ENCODE data around the gene OPCML. TPM values are rescaled to one million over a fixed set of nuclear protein-coding genes. Genes with fewer than 3 reads are reported as not detected.

Gene OPCML
- total RNA-seq, 2 donors from 2014 or later = not detected

- no peaks in the 10 kb centered on the region for H3K4me1 Mint-ChIP-seq (ENCODE audit: low read depth in 2 of 2)
- H3K27ac Mint-ChIP-seq = no peak overlapping the region
- H3K9me3 Mint-ChIP-seq = peaks cover 9% of the 10 kb centered on the region
- ATAC-seq = no peak
- no peak overlapping the region for H3K4me3 Mint-ChIP-seq
- H3K36me3 Mint-ChIP-seq = no peaks in the 10 kb centered on the region
- H3K27me3 Mint-ChIP-seq = peaks cover 0 to 5% of the 10 kb centered on the region in 2 donors
- DNase-seq (ENCODE audit: low spot score) = no peak
These were observed 128.4 kb downstream of the OPCML start for GRCh38 chr11:133403900-133404299.

GRCh38 chr11:133402551-133402950 lies 129.8 kb downstream of the OPCML start:
- DNase-seq (ENCODE audit: low spot score) (no peak), ATAC-seq (no peak)
- H3K36me3 Mint-ChIP-seq = no peaks in the 10 kb centered on the region
- H3K4me1 Mint-ChIP-seq (ENCODE audit: low read depth in 2 of 2) = no peaks in the 10 kb centered on the region
- no peak overlapping the region for H3K4me3 Mint-ChIP-seq
- no peak overlapping the region for H3K27ac Mint-ChIP-seq
- peaks cover 0 to 5% of the 10 kb centered on the region in 2 donors for H3K27me3 Mint-ChIP-seq
- H3K9me3 Mint-ChIP-seq = peaks cover 9% of the 10 kb centered on the region

- H3K27ac Mint-ChIP-seq = no peak overlapping the region
- H3K4me1 Mint-ChIP-seq (ENCODE audit: low read depth in 2 of 2) = no peaks in the 10 kb centered on the region
- no peaks in the 10 kb centered on the region for H3K27me3 Mint-ChIP-seq
- no peak overlapping the region for H3K4me3 Mint-ChIP-seq
- DNase-seq (ENCODE audit: low spot score) (no peak), ATAC-seq (no peak)
- peaks cover 11% of the 10 kb centered on the region for H3K9me3 Mint-ChIP-seq
- no peaks in the 10 kb centered on the region for H3K36me3 Mint-ChIP-seq
These were observed 132.3 kb downstream of the OPCML start for GRCh38 chr11:133399855-133400625.

- DNase-seq (ENCODE audit: low spot score) (no peak), ATAC-seq (no peak)
- Mint-ChIP-seq H3K9me3 (peaks cover 14% of the 10 kb centered on the region), H3K27ac (no peak overlapping the region), H3K4me1 (ENCODE audit: low read depth in 2 of 2) (no peaks in the 10 kb centered on the region), H3K4me3 (no peak overlapping the region), H3K36me3 (no peaks in the 10 kb centered on the region), H3K27me3 (no peaks in the 10 kb centered on the region)
These were observed 133.0 kb downstream of the OPCML start for GRCh38 chr11:133399294-133399693.

GRCh38 chr11:133390803-133391202 lies 141.5 kb downstream of the OPCML start:
- Mint-ChIP-seq H3K4me1 (ENCODE audit: low read depth in 2 of 2) (no peaks in the 10 kb centered on the region), H3K27me3 (no peaks in the 10 kb centered on the region), H3K9me3 (peaks cover 13% of the 10 kb centered on the region), H3K27ac (no peak overlapping the region), H3K4me3 (no peak overlapping the region), H3K36me3 (no peaks in the 10 kb centered on the region)
- ATAC-seq (no peak), DNase-seq (ENCODE audit: low spot score) (no peak)

GRCh38 chr11:133388975-133389568 lies 143.2 kb downstream of the OPCML start:
- Mint-ChIP-seq H3K27ac (no peak overlapping the region), H3K4me1 (ENCODE audit: low read depth in 2 of 2) (no peaks in the 10 kb centered on the region), H3K27me3 (no peaks in the 10 kb centered on the region), H3K9me3 (peaks cover 3% of the 10 kb centered on the region), H3K4me3 (no peak overlapping the region), H3K36me3 (no peaks in the 10 kb centered on the region)
- ATAC-seq = no peak
- DNase-seq (ENCODE audit: low spot score) = no peak

- H3K4me3 Mint-ChIP-seq = no peak overlapping the region
- ATAC-seq = no peak
- H3K9me3 Mint-ChIP-seq = peaks cover 6% of the 10 kb centered on the region
- H3K36me3 Mint-ChIP-seq = no peaks in the 10 kb centered on the region
- H3K4me1 Mint-ChIP-seq (ENCODE audit: low read depth in 2 of 2) = no peaks in the 10 kb centered on the region
- DNase-seq (ENCODE audit: low spot score) = no peak
- no peak overlapping the region for H3K27ac Mint-ChIP-seq
- peaks cover 0 to 4% of the 10 kb centered on the region in 2 donors for H3K27me3 Mint-ChIP-seq
These were observed 144.0 kb downstream of the OPCML start for GRCh38 chr11:133388260-133388659.

GRCh38 chr11:133386852-133387251 lies 145.4 kb downstream of the OPCML start:
- Mint-ChIP-seq H3K9me3 (peaks cover 6% of the 10 kb centered on the region), H3K4me1 (ENCODE audit: low read depth in 2 of 2) (no peaks in the 10 kb centered on the region), H3K27me3 (peaks cover 0 to 7% of the 10 kb centered on the region in 2 donors), H3K4me3 (no peak overlapping the region), H3K27ac (no peak overlapping the region), H3K36me3 (no peaks in the 10 kb centered on the region)
- DNase-seq (ENCODE audit: low spot score) (no peak), ATAC-seq (peak in 1 of 2 donors; percentile 31)

- no peak for DNase-seq (ENCODE audit: low spot score)
- H3K27me3 Mint-ChIP-seq = peaks cover 0 to 7% of the 10 kb centered on the region in 2 donors
- H3K27ac Mint-ChIP-seq = no peak overlapping the region
- H3K36me3 Mint-ChIP-seq = no peaks in the 10 kb centered on the region
- no peak for ATAC-seq
- H3K9me3 Mint-ChIP-seq = peaks cover 6% of the 10 kb centered on the region
- H3K4me3 Mint-ChIP-seq = no peak overlapping the region
- H3K4me1 Mint-ChIP-seq (ENCODE audit: low read depth in 2 of 2) = no peaks in the 10 kb centered on the region
These were observed 146.0 kb downstream of the OPCML start for GRCh38 chr11:133386262-133386661.

GRCh38 chr11:133385781-133386180 lies 146.5 kb downstream of the OPCML start:
- H3K4me3 Mint-ChIP-seq = no peak overlapping the region
- ATAC-seq (no peak), DNase-seq (ENCODE audit: low spot score) (no peak)
- no peaks in the 10 kb centered on the region for H3K4me1 Mint-ChIP-seq (ENCODE audit: low read depth in 2 of 2)
- peaks cover 0 to 7% of the 10 kb centered on the region in 2 donors for H3K27me3 Mint-ChIP-seq
- no peak overlapping the region for H3K27ac Mint-ChIP-seq
- peaks cover 6% of the 10 kb centered on the region for H3K9me3 Mint-ChIP-seq
- no peaks in the 10 kb centered on the region for H3K36me3 Mint-ChIP-seq

- peaks cover 6% of the 10 kb centered on the region for H3K9me3 Mint-ChIP-seq
- H3K27me3 Mint-ChIP-seq = peaks cover 0 to 7% of the 10 kb centered on the region in 2 donors
- no peaks in the 10 kb centered on the region for H3K4me1 Mint-ChIP-seq (ENCODE audit: low read depth in 2 of 2)
- no peak for ATAC-seq
- no peak for DNase-seq (ENCODE audit: low spot score)
- H3K4me3 Mint-ChIP-seq = no peak overlapping the region
- H3K27ac Mint-ChIP-seq = no peak overlapping the region
- no peaks in the 10 kb centered on the region for H3K36me3 Mint-ChIP-seq
These were observed 147.6 kb downstream of the OPCML start for GRCh38 chr11:133384731-133385130.

- peak in 1 of 2 donors; percentile 25 for ATAC-seq
- Mint-ChIP-seq H3K36me3 (no peaks in the 10 kb centered on the region), H3K9me3 (peaks cover 10% of the 10 kb centered on the region), H3K27ac (no peak overlapping the region), H3K4me3 (no peak overlapping the region), H3K4me1 (ENCODE audit: low read depth in 2 of 2) (no peaks in the 10 kb centered on the region), H3K27me3 (peaks cover 0 to 7% of the 10 kb centered on the region in 2 donors)
- no peak for DNase-seq (ENCODE audit: low spot score)
These were observed 148.6 kb downstream of the OPCML start for GRCh38 chr11:133383689-133384088.

GRCh38 chr11:133383201-133383600 lies 149.1 kb downstream of the OPCML start:
- H3K4me1 Mint-ChIP-seq (ENCODE audit: low read depth in 2 of 2) = no peaks in the 10 kb centered on the region
- no peak for DNase-seq (ENCODE audit: low spot score)
- peaks cover 10% of the 10 kb centered on the region for H3K9me3 Mint-ChIP-seq
- no peaks in the 10 kb centered on the region for H3K36me3 Mint-ChIP-seq
- peaks cover 0 to 7% of the 10 kb centered on the region in 2 donors for H3K27me3 Mint-ChIP-seq
- H3K4me3 Mint-ChIP-seq = no peak overlapping the region
- H3K27ac Mint-ChIP-seq = no peak overlapping the region
- no peak for ATAC-seq

GRCh38 chr11:133382131-133382812 lies 150.0 kb downstream of the OPCML start:
- no peak overlapping the region for H3K27ac Mint-ChIP-seq
- no peaks in the 10 kb centered on the region for H3K36me3 Mint-ChIP-seq
- no peak overlapping the region for H3K4me3 Mint-ChIP-seq
- peaks cover 0 to 7% of the 10 kb centered on the region in 2 donors for H3K27me3 Mint-ChIP-seq
- no peaks in the 10 kb centered on the region for H3K4me1 Mint-ChIP-seq (ENCODE audit: low read depth in 2 of 2)
- peaks cover 7% of the 10 kb centered on the region for H3K9me3 Mint-ChIP-seq
- ATAC-seq (peak in 1 of 2 donors; percentile 15), DNase-seq (ENCODE audit: low spot score) (no peak)
